C4-2B (cell line): ENCODE measurements around the gene TPCN1.

ENCODE experiments used
- CTCF ChIP-seq: fragments of 450-650 bp; conservative IDR thresholded peaks from 2 replicates; pipeline ENCODE4 v1.5.1; 2017; ENCODE audit warnings: mild to moderate bottlenecking
- ZFX ChIP-seq: fragments of 450-650 bp; IDR thresholded peaks from 2 replicates; pipeline ENCODE4 v1.6.1; 2017

DNA sequence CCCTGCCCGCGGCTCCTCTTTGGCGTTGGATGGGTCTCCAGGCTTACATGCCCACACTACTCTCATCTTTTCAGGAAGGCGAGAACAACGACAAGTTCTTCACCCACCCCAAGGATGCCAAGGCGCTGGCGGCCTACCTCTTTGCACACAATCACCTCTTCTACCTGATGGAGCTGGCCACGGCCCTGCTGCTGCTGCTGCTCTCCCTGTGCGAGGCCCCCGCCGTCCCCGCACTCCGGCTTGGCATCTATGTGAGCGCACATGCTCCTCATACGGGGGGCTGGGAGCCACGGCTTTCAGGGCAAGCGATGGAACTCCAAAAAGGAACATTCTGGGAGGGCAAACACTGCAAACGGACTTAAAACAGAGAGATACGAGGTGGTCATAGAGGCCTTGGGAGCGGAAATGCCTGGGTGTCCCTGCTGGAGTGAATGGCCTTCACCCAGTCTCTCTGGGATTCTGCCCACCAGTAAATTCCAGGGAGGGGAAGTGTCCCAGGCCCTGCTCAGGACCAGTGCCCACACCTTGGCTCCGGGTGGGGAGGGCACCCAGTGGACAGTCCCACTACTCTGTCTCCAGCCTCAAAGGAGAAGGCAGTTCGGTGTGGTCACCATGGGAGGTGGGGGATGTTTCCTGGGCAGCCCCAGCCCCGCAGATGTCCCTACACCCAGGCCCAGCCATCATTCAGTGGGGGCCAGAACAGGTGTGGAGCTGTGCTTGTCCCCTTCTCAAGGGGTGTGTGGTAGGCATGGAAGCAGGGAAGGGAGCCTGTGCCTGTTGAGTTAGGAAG lies 45.0 kb downstream of the TPCN1 start:
- no peak for TF ChIP-seq CTCF
- TF ChIP-seq ZFX = no peak
